ENCODE data around the gene RGS12.

Gene RGS12

GRCh38 chr4:3257556-3258482, 35.0 kb upstream of the RGS12 start:
- no peak for DNase-seq
- WGBS (ENCODE audit: extremely low coverage, insufficient coverage, insufficient read length), result no CpG with 5 or more reads among the region's 29 CpGs
- Histone ChIP-seq H3K4me3 (ENCODE audit: low read depth, low read length) (no peak overlapping the region), H2BK5ac (ENCODE audit: low read depth, low read length, poor library complexity) (no peak overlapping the region), H2BK12ac (ENCODE audit: low read length) (no peak overlapping the region), H3K23ac (ENCODE audit: low read length) (no peak overlapping the region), H3K79me1 (ENCODE audit: low read length) (no peaks in the 10 kb centered on the region), H3K27me3 (ENCODE audit: insufficient read depth, low read length) (no peaks in the 10 kb centered on the region), H3K4me1 (ENCODE audit: control insufficient read depth in 1 of 2, insufficient read depth in 2 of 2, low read length in 2 of 2) (no peaks in the 10 kb centered on the region), H2AFZ (ENCODE audit: insufficient read depth, low read length, poor library complexity) (no peak overlapping the region), H4K91ac (ENCODE audit: low read depth, low read length) (no peak overlapping the region), H2AK5ac (ENCODE audit: low read length) (no peak overlapping the region), H3K36me3 (ENCODE audit: control insufficient read depth in 1 of 2, insufficient read depth in 2 of 2, low read length in 2 of 2) (peaks cover 2 to 9% of the 10 kb centered on the region in 2 experiments), H3K14ac (ENCODE audit: low read length) (no peak overlapping the region), H3K4ac (ENCODE audit: low read depth, low read length) (no peak overlapping the region), H3K79me2 (ENCODE audit: control insufficient read depth, insufficient read depth, low read length, poor library complexity) (no peaks in the 10 kb centered on the region), H2BK120ac (ENCODE audit: insufficient read depth, low read length, poor library complexity) (no peak overlapping the region), H3K4me2 (ENCODE audit: low read length) (no peak overlapping the region), H3K18ac (ENCODE audit: low read length) (no peak overlapping the region), H4K8ac (ENCODE audit: low read depth, low read length) (no peak overlapping the region), H3K9me3 (ENCODE audit: insufficient read depth, low read depth, low read length) (no peaks in the 10 kb centered on the region), H3K9ac (ENCODE audit: low read length) (no peak overlapping the region), H4K12ac (ENCODE audit: low read depth, low read length) (no peak overlapping the region), H3K27ac (ENCODE audit: low read depth, low read length) (no peak overlapping the region)

GRCh38 chr4:3261411-3262207, 31.2 kb upstream of the RGS12 start:
- Histone ChIP-seq H2AFZ (ENCODE audit: insufficient read depth, low read length, poor library complexity) (no peak overlapping the region), H2BK120ac (ENCODE audit: insufficient read depth, low read length, poor library complexity) (no peak overlapping the region), H4K8ac (ENCODE audit: low read depth, low read length) (no peak overlapping the region), H3K79me2 (ENCODE audit: control insufficient read depth, insufficient read depth, low read length, poor library complexity) (no peaks in the 10 kb centered on the region), H3K27me3 (ENCODE audit: insufficient read depth, low read length) (no peaks in the 10 kb centered on the region), H3K14ac (ENCODE audit: low read length) (no peak overlapping the region), H3K79me1 (ENCODE audit: low read length) (no peaks in the 10 kb centered on the region), H3K18ac (ENCODE audit: low read length) (no peak overlapping the region), H3K23ac (ENCODE audit: low read length) (no peak overlapping the region), H3K4me2 (ENCODE audit: low read length) (no peak overlapping the region), H3K36me3 (ENCODE audit: control insufficient read depth in 1 of 2, insufficient read depth in 2 of 2, low read length in 2 of 2) (peaks cover 0 to 1% of the 10 kb centered on the region in 2 experiments), H3K9ac (ENCODE audit: low read length) (no peak overlapping the region), H2BK12ac (ENCODE audit: low read length) (no peak overlapping the region), H2AK5ac (ENCODE audit: low read length) (no peak overlapping the region), H3K4me1 (ENCODE audit: control insufficient read depth in 1 of 2, insufficient read depth in 2 of 2, low read length in 2 of 2) (no peaks in the 10 kb centered on the region), H2BK5ac (ENCODE audit: low read depth, low read length, poor library complexity) (no peak overlapping the region), H4K91ac (ENCODE audit: low read depth, low read length) (no peak overlapping the region), H3K27ac (ENCODE audit: low read depth, low read length) (no peak overlapping the region), H3K9me3 (ENCODE audit: insufficient read depth, low read depth, low read length) (no peaks in the 10 kb centered on the region), H3K4me3 (ENCODE audit: low read depth, low read length) (no peak overlapping the region), H3K4ac (ENCODE audit: low read depth, low read length) (no peak overlapping the region), H4K12ac (ENCODE audit: low read depth, low read length) (no peak overlapping the region)
- DNase-seq, result no peak
- no CpG with 5 or more reads among the region's 35 CpGs for WGBS (ENCODE audit: extremely low coverage, insufficient coverage, insufficient read length)

- Histone ChIP-seq H3K27me3 (ENCODE audit: insufficient read depth, low read length) (no peaks in the 10 kb centered on the region), H3K23ac (ENCODE audit: low read length) (no peak overlapping the region), H2AK5ac (ENCODE audit: low read length) (no peak overlapping the region), H3K79me1 (ENCODE audit: low read length) (no peaks in the 10 kb centered on the region), H2AFZ (ENCODE audit: insufficient read depth, low read length, poor library complexity) (no peak overlapping the region), H3K9me3 (ENCODE audit: insufficient read depth, low read depth, low read length) (no peaks in the 10 kb centered on the region), H3K18ac (ENCODE audit: low read length) (no peak overlapping the region), H4K12ac (ENCODE audit: low read depth, low read length) (no peak overlapping the region), H3K36me3 (ENCODE audit: control insufficient read depth in 1 of 2, insufficient read depth in 2 of 2, low read length in 2 of 2) (no peaks in the 10 kb centered on the region), H2BK5ac (ENCODE audit: low read depth, low read length, poor library complexity) (no peak overlapping the region), H3K14ac (ENCODE audit: low read length) (no peak overlapping the region), H3K27ac (ENCODE audit: low read depth, low read length) (no peak overlapping the region), H3K4me3 (ENCODE audit: low read depth, low read length) (no peak overlapping the region), H2BK120ac (ENCODE audit: insufficient read depth, low read length, poor library complexity) (no peak overlapping the region), H2BK12ac (ENCODE audit: low read length) (no peak overlapping the region), H3K79me2 (ENCODE audit: control insufficient read depth, insufficient read depth, low read length, poor library complexity) (no peaks in the 10 kb centered on the region), H4K8ac (ENCODE audit: low read depth, low read length) (no peak overlapping the region), H3K4me1 (ENCODE audit: control insufficient read depth in 1 of 2, insufficient read depth in 2 of 2, low read length in 2 of 2) (no peaks in the 10 kb centered on the region), H4K91ac (ENCODE audit: low read depth, low read length) (no peak overlapping the region), H3K4ac (ENCODE audit: low read depth, low read length) (no peak overlapping the region), H3K9ac (ENCODE audit: low read length) (no peak overlapping the region), H3K4me2 (ENCODE audit: low read length) (no peak overlapping the region)
- no CpG with 5 or more reads among the region's 23 CpGs for WGBS (ENCODE audit: extremely low coverage, insufficient coverage, insufficient read length)
- no peak for DNase-seq
Observed at GRCh38 chr4:3262208-3263052, 30.4 kb upstream of the RGS12 start.

All from trophoblast cell (in vitro differentiated cells and primary cell).